ENCODE measurements around the gene OLFML2A. TPM values are rescaled to one million over a fixed set of nuclear protein-coding genes. Genes with fewer than 3 reads are reported as not detected.

The OLFML2A gene
- total and polyA plus RNA-seq, 2 of the 4 experiments (the other 2 are of a cell fraction): 2.0 to 5.9 TPM

GRCh38 chr9:124794902-124795491, 18.1 kb downstream of the OLFML2A start:
- in situ Hi-C loops (cut with MboI; ENCODE audit: low sequenced_read_pairs): no loop called here
- Histone ChIP-seq H4K20me1 (ENCODE audit: insufficient read depth, low read length) (no peaks in the 10 kb centered on the region), H2AK5ac (ENCODE audit: low read depth, low read length) (no peak overlapping the region), H3K4me3 (ENCODE audit: insufficient read depth, low read depth, low read length) (no peak overlapping the region), H3K56ac (ENCODE audit: extremely low read depth, insufficient read depth, low read length) (no peak overlapping the region), H3K27ac (ENCODE audit: insufficient read depth, low read length) (no peak overlapping the region), H3K18ac (ENCODE audit: low read depth, low read length) (no peak overlapping the region), H3K9ac (ENCODE audit: low read depth, low read length) (no peak overlapping the region), H3K36me3 (ENCODE audit: control insufficient read depth, insufficient read depth, low read length) (peaks cover 7% of the 10 kb centered on the region; the same call in 1 of the 2 replicates), H3K14ac (replicated peaks; ENCODE audit: low read depth, low read length) (no peak overlapping the region), H3K9me1 (ENCODE audit: insufficient read depth, low read length) (no peaks in the 10 kb centered on the region; the same call in 1 of the 2 replicates), H2AK9ac (replicated peaks; ENCODE audit: low read depth, low read length, poor library complexity) (no peak overlapping the region), H2BK20ac (ENCODE audit: low read depth, low read length) (no peak overlapping the region), H4K8ac (ENCODE audit: low read depth in 2 of 2, low read length in 2 of 2) (no peak overlapping the region), H2BK15ac (ENCODE audit: low read depth, low read length) (no peak overlapping the region), H3K27me3 (ENCODE audit: control insufficient read depth, insufficient read depth, low read length) (no peaks in the 10 kb centered on the region), H2BK5ac (ENCODE audit: low read depth, low read length, poor library complexity, severe bottlenecking) (no peak overlapping the region), H2AFZ (replicated peaks; ENCODE audit: low read length, poor library complexity) (no peak overlapping the region), H3K4me2 (ENCODE audit: low read depth, low read length) (no peak overlapping the region), H4K5ac (ENCODE audit: low read depth, low read length) (no peak overlapping the region), H3K23ac (ENCODE audit: low read depth, low read length) (no peak overlapping the region), H3K79me1 (ENCODE audit: low read depth in 1 of 2, low read length in 2 of 2) (no peaks in the 10 kb centered on the region), H4K91ac (ENCODE audit: insufficient read depth, low read depth, low read length) (no peak overlapping the region), H3K4me1 (ENCODE audit: control insufficient read depth, insufficient read depth, low read length) (peaks cover 16% of the 10 kb centered on the region; the same call in 1 of the 2 replicates), H2BK120ac (ENCODE audit: low read depth, low read length) (no peak overlapping the region), H3K9me3 (ENCODE audit: control insufficient read depth, insufficient read depth, low read length) (no peaks in the 10 kb centered on the region), H3K4ac (ENCODE audit: low read depth, low read length) (no peak overlapping the region)
- dilution Hi-C loops (cut with HindIII; ENCODE audit: low sequenced_read_pairs, unreplicated experiment): no loop called here
- no peak for ATAC-seq (ENCODE audit: low read depth)
- TF ChIP-seq SMC3 (IDR thresholded peaks at IDR 0.05; ENCODE audit: low read depth, low read length) (no peak), CEBPB (IDR thresholded peaks at IDR 0.05; ENCODE audit: low read depth, low read length) (no peak), CHD1 (IDR thresholded peaks at IDR 0.05; ENCODE audit: low read depth, low read length) (no peak), MAZ (IDR thresholded peaks at IDR 0.05; ENCODE audit: borderline replicate concordance, low read depth, low read length) (no peak), RAD21 (IDR thresholded peaks at IDR 0.05; ENCODE audit: low read length) (no peak), RCOR1 (IDR thresholded peaks at IDR 0.05; ENCODE audit: insufficient replicate concordance, low read length) (no peak), RFX5 (IDR thresholded peaks at IDR 0.05; ENCODE audit: low read depth, low read length) (no peak), USF2 (IDR thresholded peaks at IDR 0.05; ENCODE audit: low read depth, low read length) (no peak), POLR2A (IDR thresholded peaks at IDR 0.05; ENCODE audit: low read depth, low read length) (no peak), MAFK (IDR thresholded peaks at IDR 0.05; ENCODE audit: low read depth, low read length) (no peak), BHLHE40 (IDR thresholded peaks at IDR 0.05; ENCODE audit: low read depth, low read length) (no peak), FOS (IDR thresholded peaks at IDR 0.05; ENCODE audit: low read depth, low read length) (no peak), ELK1 (IDR thresholded peaks at IDR 0.05; ENCODE audit: borderline replicate concordance, low read depth, low read length) (no peak), MXI1 (IDR thresholded peaks at IDR 0.05; ENCODE audit: borderline replicate concordance, low read depth, low read length) (no peak), NFE2L2 (IDR thresholded peaks at IDR 0.05; ENCODE audit: low read depth, low read length) (no peak)
- TF ChIP-seq, protein P1, sequence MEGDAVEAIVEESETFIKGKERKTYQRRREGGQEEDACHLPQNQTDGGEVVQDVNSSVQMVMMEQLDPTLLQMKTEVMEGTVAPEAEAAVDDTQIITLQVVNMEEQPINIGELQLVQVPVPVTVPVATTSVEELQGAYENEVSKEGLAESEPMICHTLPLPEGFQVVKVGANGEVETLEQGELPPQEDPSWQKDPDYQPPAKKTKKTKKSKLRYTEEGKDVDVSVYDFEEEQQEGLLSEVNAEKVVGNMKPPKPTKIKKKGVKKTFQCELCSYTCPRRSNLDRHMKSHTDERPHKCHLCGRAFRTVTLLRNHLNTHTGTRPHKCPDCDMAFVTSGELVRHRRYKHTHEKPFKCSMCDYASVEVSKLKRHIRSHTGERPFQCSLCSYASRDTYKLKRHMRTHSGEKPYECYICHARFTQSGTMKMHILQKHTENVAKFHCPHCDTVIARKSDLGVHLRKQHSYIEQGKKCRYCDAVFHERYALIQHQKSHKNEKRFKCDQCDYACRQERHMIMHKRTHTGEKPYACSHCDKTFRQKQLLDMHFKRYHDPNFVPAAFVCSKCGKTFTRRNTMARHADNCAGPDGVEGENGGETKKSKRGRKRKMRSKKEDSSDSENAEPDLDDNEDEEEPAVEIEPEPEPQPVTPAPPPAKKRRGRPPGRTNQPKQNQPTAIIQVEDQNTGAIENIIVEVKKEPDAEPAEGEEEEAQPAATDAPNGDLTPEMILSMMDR (conservative IDR thresholded peaks at IDR 0.05; ENCODE audit: low read depth, low read length): no peak
- ChIA-PET CTCF (interaction anchor here (1.2 to 1.3 kb wide), 2 partner anchors 19 to 57 kb away, joined by 3 to 5 read pairs; partner anchors contain the start of gene OLFML2A), POLR2A (ENCODE audit: unreplicated experiment) (no interaction called here)
- 78% methylated on average over 3 of the region's 11 CpGs; no CpG with 5 or more reads in 1 of the 2 experiments for WGBS, 2 experiments (ENCODE audit: extremely low coverage in 2 of 2, insufficient read length in 1 of 2)
- no peak for DNase-seq
- intact Hi-C loops (cut with micrococcal nuclease): no loop called here
- no TSS peak for BruUV-seq (replicated peaks)
